Mesothelial cell of epicardium (in vitro differentiated cells): ENCODE results near the gene HSPB3. TPM values are rescaled to one million over a fixed set of nuclear protein-coding genes. Genes with fewer than 3 reads are reported as not detected.

Experiments
- DNase-seq, 2 experiments: peaks; one replicate each; pipeline ENCODE4 v3.0.0; 2021; ENCODE audit warnings: low spot score in 2 of 2; ENCODE audit not compliant: unreplicated experiment in 2 of 2
- H3K27ac Mint-ChIP-seq: 2 replicates; pipeline ENCODE4 v1.8.0; 2021; ENCODE audit warnings: mixed read lengths
- H3K27me3 Mint-ChIP-seq: 2 replicates; pipeline ENCODE4 v1.8.0; 2021; ENCODE audit warnings: low read depth, mixed read lengths
- H3K36me3 Mint-ChIP-seq: 2 replicates; pipeline ENCODE4 v1.8.0; 2021; ENCODE audit warnings: mixed read lengths
- H3K4me1 Mint-ChIP-seq: 2 replicates; pipeline ENCODE4 v1.8.0; 2021; ENCODE audit warnings: mixed read lengths
- H3K4me3 Mint-ChIP-seq: 2 replicates; pipeline ENCODE4 v1.8.0; 2021; ENCODE audit warnings: mild to moderate bottlenecking, moderate library complexity, mixed read lengths
- H3K9me3 Mint-ChIP-seq: 2 replicates; pipeline ENCODE4 v1.8.0; 2021; ENCODE audit warnings: mixed read lengths
- total RNA-seq: library from RNA; stranded (reverse); gene quantifications from 3 replicates; pipeline ENCODE4 v1.2.1, GENCODE V29; 2021
- TF ChIP-seq, protein P1 (sequence below): fragments of 200-600 bp; sonication (generic); IDR thresholded peaks from one replicate; pipeline ENCODE4 v1.5.0; 2021; ENCODE audit warnings: antibody characterized with exemption; ENCODE audit not compliant: unreplicated experiment

The HSPB3 gene
- total RNA-seq, 1 donor from 2014 or later: not detected

DNA sequence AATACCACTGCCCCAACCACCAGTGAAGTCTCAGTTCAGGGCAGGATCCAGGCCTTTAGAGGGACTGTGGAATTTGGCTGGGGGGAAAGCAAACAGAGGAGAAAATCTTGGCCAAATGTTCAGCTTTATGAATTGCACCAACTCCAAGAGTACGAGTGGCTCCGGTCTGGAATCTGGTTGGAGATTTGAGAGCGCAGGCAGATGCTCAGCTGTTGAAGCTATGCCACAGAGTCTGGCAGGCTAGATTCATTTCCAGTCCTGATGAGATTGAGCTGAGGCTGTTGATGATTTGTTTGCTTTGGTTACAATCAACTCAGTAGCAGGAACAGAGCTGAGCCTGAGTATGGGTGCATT, 9.1 kb upstream of the HSPB3 start:
- Mint-ChIP-seq H3K9me3 (no peaks in the 10 kb centered on the region), H3K4me1 (peaks cover 11% of the 10 kb centered on the region), H3K36me3 (no peaks in the 10 kb centered on the region), H3K27me3 (no peaks in the 10 kb centered on the region), H3K4me3 (no peak overlapping the region), H3K27ac (no peak overlapping the region)
- DNase-seq: no peak
- TF ChIP-seq, protein P1, sequence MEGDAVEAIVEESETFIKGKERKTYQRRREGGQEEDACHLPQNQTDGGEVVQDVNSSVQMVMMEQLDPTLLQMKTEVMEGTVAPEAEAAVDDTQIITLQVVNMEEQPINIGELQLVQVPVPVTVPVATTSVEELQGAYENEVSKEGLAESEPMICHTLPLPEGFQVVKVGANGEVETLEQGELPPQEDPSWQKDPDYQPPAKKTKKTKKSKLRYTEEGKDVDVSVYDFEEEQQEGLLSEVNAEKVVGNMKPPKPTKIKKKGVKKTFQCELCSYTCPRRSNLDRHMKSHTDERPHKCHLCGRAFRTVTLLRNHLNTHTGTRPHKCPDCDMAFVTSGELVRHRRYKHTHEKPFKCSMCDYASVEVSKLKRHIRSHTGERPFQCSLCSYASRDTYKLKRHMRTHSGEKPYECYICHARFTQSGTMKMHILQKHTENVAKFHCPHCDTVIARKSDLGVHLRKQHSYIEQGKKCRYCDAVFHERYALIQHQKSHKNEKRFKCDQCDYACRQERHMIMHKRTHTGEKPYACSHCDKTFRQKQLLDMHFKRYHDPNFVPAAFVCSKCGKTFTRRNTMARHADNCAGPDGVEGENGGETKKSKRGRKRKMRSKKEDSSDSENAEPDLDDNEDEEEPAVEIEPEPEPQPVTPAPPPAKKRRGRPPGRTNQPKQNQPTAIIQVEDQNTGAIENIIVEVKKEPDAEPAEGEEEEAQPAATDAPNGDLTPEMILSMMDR: no peak

DNA sequence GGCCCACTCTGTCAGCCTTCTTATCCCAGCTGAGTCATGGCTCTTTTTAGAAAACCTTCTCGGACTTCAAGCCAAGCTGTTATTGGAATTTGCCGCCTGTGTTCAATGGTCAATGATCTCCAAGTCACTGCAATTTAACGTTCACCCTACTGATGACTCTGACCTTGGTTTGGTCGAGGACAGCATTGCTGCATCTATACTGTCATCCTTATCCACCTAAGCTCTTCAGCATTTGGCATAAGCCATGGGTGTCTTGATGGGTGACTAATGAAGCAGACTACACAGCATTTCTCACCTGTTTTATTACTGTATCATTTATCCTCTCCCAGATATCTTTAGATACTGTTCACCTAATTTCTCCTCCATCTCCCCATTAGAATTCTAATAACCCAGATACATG, 5.6 kb upstream of the HSPB3 start:
- no peaks in the 10 kb centered on the region for H3K4me1 Mint-ChIP-seq
- no peaks in the 10 kb centered on the region for H3K27me3 Mint-ChIP-seq
- DNase-seq: no peak
- H3K27ac Mint-ChIP-seq: no peak overlapping the region
- no peaks in the 10 kb centered on the region for H3K9me3 Mint-ChIP-seq
- TF ChIP-seq, protein P1: no peak
- no peaks in the 10 kb centered on the region for H3K36me3 Mint-ChIP-seq
- no peak overlapping the region for H3K4me3 Mint-ChIP-seq

DNA sequence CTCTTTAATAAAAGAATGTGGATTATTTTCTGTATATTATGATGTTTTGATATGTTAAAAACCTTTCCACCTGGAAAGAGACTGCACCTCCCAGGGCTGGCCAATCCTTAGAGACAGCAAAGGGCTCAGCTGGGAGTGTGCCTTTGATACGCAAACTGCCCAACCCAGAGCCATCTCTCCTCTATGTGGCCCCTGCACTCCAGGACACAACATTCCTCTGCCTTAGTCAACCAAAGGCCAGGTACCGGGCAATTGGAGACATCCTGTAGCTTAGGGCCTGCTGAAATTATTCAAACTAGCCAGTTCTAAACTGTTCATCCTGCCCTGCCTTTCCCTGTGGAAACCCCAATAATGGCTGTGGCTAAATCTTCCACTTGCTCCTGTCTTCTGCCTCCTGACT, 5.0 kb upstream of the HSPB3 start:
- Mint-ChIP-seq H3K36me3 (no peaks in the 10 kb centered on the region), H3K27ac (no peak overlapping the region), H3K27me3 (no peaks in the 10 kb centered on the region), H3K4me1 (peaks cover under 1% of the 10 kb centered on the region), H3K9me3 (no peaks in the 10 kb centered on the region), H3K4me3 (no peak overlapping the region)
- DNase-seq: no peak
- TF ChIP-seq, protein P1: no peak

DNA sequence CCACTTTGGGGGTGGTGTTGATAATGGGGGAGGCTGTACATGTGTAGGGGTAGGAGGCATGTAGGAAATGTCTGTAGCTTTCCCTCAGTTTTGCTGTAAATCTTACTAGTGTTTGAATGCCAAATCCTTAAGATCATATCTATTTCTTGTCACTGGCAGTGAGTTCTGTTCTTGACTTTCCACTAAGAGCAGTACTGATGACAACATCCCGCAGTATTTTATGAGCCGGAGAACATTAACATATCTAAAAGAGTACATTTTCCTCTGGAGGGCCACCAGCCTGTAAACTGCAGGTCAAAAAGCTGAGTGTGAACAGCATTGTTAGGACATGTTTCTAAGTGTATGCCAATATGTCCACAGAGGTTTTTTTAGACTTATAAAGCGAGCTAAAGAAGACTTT, 2.5 kb upstream of the HSPB3 start:
- DNase-seq: no peak
- no peaks in the 10 kb centered on the region for H3K9me3 Mint-ChIP-seq
- no peak overlapping the region for H3K4me3 Mint-ChIP-seq
- H3K4me1 Mint-ChIP-seq: peaks cover 17% of the 10 kb centered on the region
- no peak overlapping the region for H3K27ac Mint-ChIP-seq
- no peaks in the 10 kb centered on the region for H3K36me3 Mint-ChIP-seq
- TF ChIP-seq, protein P1: no peak
- no peaks in the 10 kb centered on the region for H3K27me3 Mint-ChIP-seq

DNA sequence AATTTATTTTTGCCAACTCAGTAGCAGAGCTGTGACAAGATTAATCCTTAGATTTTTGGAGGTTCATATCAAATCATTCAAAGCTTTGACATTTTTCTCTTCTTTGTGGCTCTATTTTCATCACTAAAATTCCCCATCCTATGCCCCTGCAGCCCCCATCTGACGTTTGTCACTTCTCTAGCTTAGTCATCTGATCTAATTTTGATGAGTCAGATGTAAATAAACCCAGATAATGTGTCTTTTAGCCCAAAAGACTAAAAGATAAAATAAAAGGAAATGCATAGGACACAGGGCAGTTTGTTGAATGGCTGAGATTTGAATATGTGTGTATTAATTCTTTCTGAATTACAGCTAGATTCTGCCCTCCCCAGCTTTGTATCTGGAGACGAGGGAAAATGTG, 897 bp upstream of the HSPB3 start:
- no peaks in the 10 kb centered on the region for H3K9me3 Mint-ChIP-seq
- no peaks in the 10 kb centered on the region for H3K36me3 Mint-ChIP-seq
- no peak for DNase-seq
- H3K4me3 Mint-ChIP-seq: no peak overlapping the region
- TF ChIP-seq, protein P1: no peak
- no peaks in the 10 kb centered on the region for H3K27me3 Mint-ChIP-seq
- H3K4me1 Mint-ChIP-seq: peaks cover 24% of the 10 kb centered on the region
- no peak overlapping the region for H3K27ac Mint-ChIP-seq

DNA sequence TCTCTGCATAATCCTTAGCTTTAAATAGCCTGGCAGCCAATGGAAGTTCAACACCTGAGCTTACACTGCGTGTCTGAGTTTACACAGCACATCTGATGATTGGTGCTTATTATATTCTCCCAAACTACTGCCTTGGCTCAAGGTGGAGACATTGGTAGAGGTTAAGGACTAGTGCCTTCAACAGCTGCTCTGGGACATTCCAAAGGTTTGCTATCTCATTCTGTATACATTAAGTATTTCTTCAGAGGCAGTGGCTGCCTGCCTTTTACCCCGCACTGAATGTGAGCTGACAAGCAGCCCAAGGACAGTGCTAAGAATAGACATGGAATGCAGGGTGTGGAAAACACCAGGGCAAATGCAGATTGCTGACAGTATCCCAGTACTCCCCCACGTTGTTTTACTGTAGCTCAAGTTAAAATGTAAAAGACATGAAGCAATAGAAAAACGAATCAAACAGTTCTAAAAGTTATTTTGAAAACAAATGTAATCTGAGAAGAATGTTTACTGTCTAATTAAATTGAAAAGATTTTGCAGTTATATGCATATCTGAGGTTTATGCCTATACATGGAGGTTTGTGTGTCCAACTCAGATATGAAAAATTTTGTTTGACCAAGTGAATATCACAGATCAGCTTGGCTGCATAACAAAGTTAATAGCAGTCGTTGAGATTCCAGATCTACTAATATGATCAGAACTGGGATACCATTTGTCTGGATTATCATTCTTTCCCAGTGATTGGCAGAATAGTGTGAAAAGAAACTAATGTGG, 1.8 kb downstream of the HSPB3 start:
- no peak for DNase-seq
- H3K9me3 Mint-ChIP-seq: peaks cover 22% of the 10 kb centered on the region

More for the DNA sequence above, 1.8 kb downstream of the HSPB3 start:
- peaks cover 24% of the 10 kb centered on the region for H3K4me1 Mint-ChIP-seq
- TF ChIP-seq, protein P1: no peak
- no peaks in the 10 kb centered on the region for H3K27me3 Mint-ChIP-seq
- peaks cover 3% of the 10 kb centered on the region for H3K36me3 Mint-ChIP-seq
- peak overlapping the region; percentile 85 for H3K27ac Mint-ChIP-seq
- H3K4me3 Mint-ChIP-seq: no peak overlapping the region
